HG02852 (cell line): ENCODE measurements around the gene BCAT1.

Experiments used
- ATAC-seq: cut with Tn5 transposase; IDR thresholded peaks from one replicate; pipeline ENCODE4 v1.9.1; 2021; ENCODE audit warnings: mild to moderate bottlenecking, moderate library complexity; ENCODE audit not compliant: unreplicated experiment

The BCAT1 gene

DNA sequence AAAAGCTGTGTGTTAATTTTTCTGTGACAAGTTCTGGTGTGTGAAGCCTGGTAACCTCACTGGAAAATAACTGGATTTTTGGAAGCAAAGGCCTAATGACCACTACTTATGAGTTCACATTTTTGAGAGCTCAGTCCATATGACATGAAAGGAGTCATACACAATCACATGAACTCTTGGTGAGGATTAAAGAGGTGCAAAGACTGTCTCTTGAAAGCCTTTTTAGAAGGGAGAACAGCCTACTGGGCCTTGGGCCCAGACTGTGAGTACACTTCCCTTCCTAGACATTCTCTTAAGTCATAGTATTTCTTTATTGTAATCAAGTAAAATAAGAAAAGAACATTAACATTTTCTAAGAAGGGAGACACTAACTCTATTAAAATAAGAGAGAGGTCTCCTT, 176.1 kb downstream of the BCAT1 start:
- ATAC-seq = no peak

- no peak for ATAC-seq
These were observed 178.1 kb downstream of the BCAT1 start for GRCh38 chr12:24770821-24771220.

- ATAC-seq = no peak
These were observed 178.6 kb downstream of the BCAT1 start for GRCh38 chr12:24770334-24770733.

GRCh38 chr12:24769682-24770081, 179.2 kb downstream of the BCAT1 start:
- no peak for ATAC-seq

DNA sequence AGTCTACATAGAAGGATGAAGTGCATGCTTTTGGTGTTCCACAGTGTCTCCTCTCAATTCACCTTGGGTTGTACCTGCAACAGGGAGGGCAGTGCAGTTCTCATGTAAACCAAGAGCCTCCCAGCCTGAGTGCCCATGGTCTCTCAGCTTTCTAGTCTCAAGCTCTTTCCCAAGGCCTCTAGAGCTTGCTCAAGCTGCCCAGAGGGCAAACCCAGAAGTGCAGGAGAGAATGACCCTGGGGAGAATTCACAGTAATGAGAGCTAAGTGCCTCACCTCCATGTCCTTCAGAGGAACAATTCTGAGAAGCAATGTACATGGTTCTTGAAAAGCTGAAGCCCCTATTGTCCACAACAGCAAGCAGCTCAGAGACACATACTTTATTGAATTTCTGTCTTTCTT, 180.5 kb downstream of the BCAT1 start:
- no peak for ATAC-seq

- ATAC-seq = no peak
These were observed 181.9 kb downstream of the BCAT1 start for GRCh38 chr12:24767016-24767415.

- ATAC-seq = no peak
These were observed 184.2 kb downstream of the BCAT1 start for GRCh38 chr12:24764712-24765111.

GRCh38 chr12:24760606-24761378, 188.1 kb downstream of the BCAT1 start:
- no peak for ATAC-seq

DNA sequence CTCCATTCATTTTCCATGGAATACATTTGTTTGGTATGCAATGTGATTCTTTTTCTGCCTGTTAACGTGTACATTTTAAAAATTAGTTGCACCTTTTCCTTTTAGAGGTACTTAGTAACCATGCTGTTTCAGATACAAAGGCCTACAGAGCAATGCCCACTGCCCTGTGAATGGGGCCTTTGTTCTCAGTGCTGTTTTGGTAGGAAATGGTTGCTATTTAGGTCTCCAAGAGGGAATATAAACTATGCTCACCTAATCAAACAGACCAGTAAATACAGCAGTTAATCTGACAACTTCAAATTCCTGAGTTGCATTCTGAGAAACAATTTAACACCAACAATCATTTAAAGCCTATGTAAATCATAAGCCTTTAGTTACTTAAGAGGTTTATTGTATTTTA, 188.7 kb downstream of the BCAT1 start:
- no peak for ATAC-seq
